Measurements from ENCODE around the gene VSTM1. TPM values are rescaled to one million over a fixed set of nuclear protein-coding genes. Genes with fewer than 3 reads are reported as not detected.

VSTM1 gene
- total RNA-seq, 2 donors from 2014 or later: 1.6 TPM; not detected in 1

DNA sequence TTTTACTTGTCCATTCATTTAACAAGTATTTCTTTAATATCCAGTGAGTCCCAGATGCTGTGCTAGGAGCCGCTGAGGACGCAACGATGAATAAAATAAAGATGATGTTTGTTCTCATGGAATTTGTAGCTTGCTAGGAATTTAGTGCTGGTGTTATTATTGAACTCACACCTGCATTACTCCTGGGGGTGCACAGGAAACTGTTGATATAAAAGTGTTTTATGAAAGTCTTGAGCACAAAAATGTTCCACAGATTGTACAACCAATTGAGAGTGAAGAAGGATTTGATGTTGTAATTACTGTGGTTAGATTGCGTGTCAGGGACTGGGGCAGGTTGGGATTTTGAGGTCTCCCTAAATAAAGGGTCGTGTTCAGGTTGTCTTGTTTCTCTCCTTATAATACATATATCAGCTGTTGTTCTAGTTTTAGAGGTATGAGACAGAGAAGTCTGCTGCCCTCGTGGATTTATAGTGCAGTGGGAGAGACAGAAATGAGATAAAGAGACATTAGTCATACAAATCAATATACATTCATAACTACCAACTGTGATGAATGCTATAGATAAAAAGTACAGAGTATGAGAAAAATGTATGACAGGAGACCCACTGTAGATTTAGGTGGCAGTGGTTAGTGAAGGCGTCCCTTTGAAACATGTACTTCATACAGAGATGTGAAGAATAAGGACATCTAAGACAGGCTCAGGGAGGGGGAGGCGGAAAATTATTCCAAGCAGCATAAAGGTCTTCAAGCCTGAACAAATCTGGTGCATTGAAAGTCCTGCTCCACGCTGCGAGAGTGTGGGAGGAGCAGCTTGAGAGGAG is 61.0 kb downstream of the VSTM1 start:
- Histone ChIP-seq H3K27ac (no peak overlapping the region), H3K4me3 (no peak overlapping the region), H3K9me3 (no peaks in the 10 kb centered on the region), H3K36me3 (no peaks in the 10 kb centered on the region), H3K27me3 (replicated peaks; ENCODE audit: insufficient read depth) (peaks cover 2% of the 10 kb centered on the region), H3K4me1 (replicated peaks) (no peaks in the 10 kb centered on the region)
- DNase-seq (ENCODE audit: low spot score): no peak
- intact Hi-C loops (cut with DNase I): no loop called here
- TF ChIP-seq, protein P1, sequence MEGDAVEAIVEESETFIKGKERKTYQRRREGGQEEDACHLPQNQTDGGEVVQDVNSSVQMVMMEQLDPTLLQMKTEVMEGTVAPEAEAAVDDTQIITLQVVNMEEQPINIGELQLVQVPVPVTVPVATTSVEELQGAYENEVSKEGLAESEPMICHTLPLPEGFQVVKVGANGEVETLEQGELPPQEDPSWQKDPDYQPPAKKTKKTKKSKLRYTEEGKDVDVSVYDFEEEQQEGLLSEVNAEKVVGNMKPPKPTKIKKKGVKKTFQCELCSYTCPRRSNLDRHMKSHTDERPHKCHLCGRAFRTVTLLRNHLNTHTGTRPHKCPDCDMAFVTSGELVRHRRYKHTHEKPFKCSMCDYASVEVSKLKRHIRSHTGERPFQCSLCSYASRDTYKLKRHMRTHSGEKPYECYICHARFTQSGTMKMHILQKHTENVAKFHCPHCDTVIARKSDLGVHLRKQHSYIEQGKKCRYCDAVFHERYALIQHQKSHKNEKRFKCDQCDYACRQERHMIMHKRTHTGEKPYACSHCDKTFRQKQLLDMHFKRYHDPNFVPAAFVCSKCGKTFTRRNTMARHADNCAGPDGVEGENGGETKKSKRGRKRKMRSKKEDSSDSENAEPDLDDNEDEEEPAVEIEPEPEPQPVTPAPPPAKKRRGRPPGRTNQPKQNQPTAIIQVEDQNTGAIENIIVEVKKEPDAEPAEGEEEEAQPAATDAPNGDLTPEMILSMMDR (IDR thresholded peaks at IDR 0.05): no peak
- no peak for TF ChIP-seq POLR2A (IDR thresholded peaks at IDR 0.05)
- TF ChIP-seq POLR2AphosphoS5 (IDR thresholded peaks at IDR 0.05): no peak
- WGBS: 48% methylated on average over 10 of the region's 10 CpGs

DNA sequence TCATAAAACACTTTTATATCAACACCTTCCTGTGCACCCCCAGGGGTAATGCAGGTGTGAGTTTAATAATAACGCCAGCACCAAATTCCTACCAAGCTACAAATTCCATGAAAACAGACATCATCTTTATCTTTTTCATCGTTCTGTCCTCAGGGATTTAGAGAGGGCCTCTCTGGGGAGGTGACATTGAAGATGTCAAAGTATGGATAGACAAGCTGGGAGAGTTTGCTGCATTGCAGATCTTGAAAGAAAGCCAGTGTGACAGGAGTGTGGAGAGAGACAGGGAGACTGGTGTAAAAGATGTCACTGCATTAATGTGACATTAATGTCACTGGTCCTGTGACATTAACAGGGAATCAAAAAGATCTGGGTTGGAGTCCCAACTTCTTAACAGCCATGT is 62.2 kb downstream of the VSTM1 start:
- no peaks in the 10 kb centered on the region for H3K4me1 ChIP-seq (replicated peaks)
- 81% methylated on average over 2 of the region's 2 CpGs for WGBS
- intact Hi-C loops (cut with DNase I): no loop called here
- no peak for DNase-seq (ENCODE audit: low spot score)
- H3K9me3 ChIP-seq: no peaks in the 10 kb centered on the region
- TF ChIP-seq POLR2AphosphoS5 (IDR thresholded peaks at IDR 0.05) (no peak), POLR2A (IDR thresholded peaks at IDR 0.05) (no peak)
- TF ChIP-seq, protein P1 (IDR thresholded peaks at IDR 0.05): no peak
- no peak overlapping the region for H3K4me3 ChIP-seq
- H3K27ac ChIP-seq: no peak overlapping the region
- H3K27me3 ChIP-seq (replicated peaks; ENCODE audit: insufficient read depth): peaks cover 2% of the 10 kb centered on the region
- no peaks in the 10 kb centered on the region for H3K36me3 ChIP-seq

DNA sequence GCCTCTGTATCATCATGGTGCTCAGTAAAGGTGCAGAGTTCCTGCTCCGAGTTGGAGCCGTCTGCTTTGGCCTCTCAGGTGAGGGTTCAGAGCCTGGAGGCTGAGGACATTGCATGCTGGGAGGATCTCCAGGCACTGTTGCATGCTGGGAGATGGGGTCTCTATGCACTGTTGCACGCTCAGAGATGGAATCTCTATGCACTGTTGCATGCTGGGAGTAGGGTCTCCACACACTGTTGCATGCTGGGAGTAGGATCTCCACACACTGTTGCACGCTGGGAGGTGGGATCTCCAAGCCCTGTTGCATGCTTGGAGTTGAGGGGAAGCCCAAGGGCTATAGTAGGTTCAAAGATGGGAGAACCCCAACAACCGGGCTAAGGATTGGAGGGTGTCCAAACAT is 64.0 kb downstream of the VSTM1 start:
- TF ChIP-seq POLR2A (IDR thresholded peaks at IDR 0.05) (no peak), POLR2AphosphoS5 (IDR thresholded peaks at IDR 0.05) (no peak)
- TF ChIP-seq, protein P1 (IDR thresholded peaks at IDR 0.05): no peak
- no peaks in the 10 kb centered on the region for H3K36me3 ChIP-seq
- 75% methylated on average over 5 of the region's 5 CpGs for WGBS
- intact Hi-C loops (cut with DNase I): no loop called here
- no peaks in the 10 kb centered on the region for H3K4me1 ChIP-seq (replicated peaks)
- H3K27ac ChIP-seq: no peak overlapping the region
- H3K9me3 ChIP-seq: no peaks in the 10 kb centered on the region
- H3K27me3 ChIP-seq (replicated peaks; ENCODE audit: insufficient read depth): peaks cover 2% of the 10 kb centered on the region
- H3K4me3 ChIP-seq: no peak overlapping the region
- DNase-seq (ENCODE audit: low spot score): no peak

DNA sequence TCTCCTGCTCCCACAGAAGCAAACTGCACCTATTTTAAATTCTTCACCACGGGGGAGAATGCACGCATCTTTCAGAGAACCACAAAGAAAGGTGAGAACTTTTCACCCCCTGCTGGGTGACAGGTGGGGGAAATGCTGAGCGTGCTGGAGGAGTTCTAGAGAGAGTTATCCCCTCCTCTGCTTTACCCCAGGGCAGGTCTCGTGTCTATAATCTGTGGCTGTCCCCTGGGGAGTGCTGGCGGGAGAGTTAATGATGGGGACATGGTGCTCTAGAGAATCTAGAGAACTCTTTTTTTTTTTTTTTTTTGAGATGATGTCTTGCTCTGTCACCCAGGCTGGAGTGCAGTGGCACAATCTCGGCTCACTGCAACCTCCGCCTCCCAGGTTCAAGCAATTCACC is 65.5 kb downstream of the VSTM1 start:
- no peak for DNase-seq (ENCODE audit: low spot score)
- no peaks in the 10 kb centered on the region for H3K4me1 ChIP-seq (replicated peaks)
- H3K36me3 ChIP-seq: no peaks in the 10 kb centered on the region
- intact Hi-C loops (cut with DNase I): no loop called here
- no peak overlapping the region for H3K4me3 ChIP-seq
- WGBS: 45% methylated on average over 7 of the region's 7 CpGs
- H3K27ac ChIP-seq: no peak overlapping the region
- TF ChIP-seq, protein P1 (IDR thresholded peaks at IDR 0.05): no peak
- TF ChIP-seq POLR2A (IDR thresholded peaks at IDR 0.05) (no peak), POLR2AphosphoS5 (IDR thresholded peaks at IDR 0.05) (no peak)
- no peaks in the 10 kb centered on the region for H3K9me3 ChIP-seq
- peaks cover 8% of the 10 kb centered on the region for H3K27me3 ChIP-seq (replicated peaks; ENCODE audit: insufficient read depth)

DNA sequence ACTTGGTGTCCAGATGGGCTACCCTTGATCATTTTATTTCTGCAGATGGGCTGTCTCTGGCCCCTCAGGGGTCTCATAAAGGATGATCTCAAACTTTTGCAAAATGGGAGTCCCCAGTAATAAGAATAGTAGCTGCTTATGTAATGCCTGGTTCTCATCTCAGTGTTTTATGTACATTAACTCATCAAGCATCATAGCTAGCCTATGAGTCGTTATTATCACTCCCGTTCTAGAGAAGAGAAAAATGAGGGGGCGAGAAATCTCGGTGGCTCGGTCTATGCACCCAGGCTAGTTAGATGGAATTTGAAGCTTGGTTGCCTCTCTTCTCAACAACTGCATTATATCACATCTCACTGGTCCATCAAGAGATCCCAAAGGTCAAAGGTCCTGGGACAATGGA is 68.9 kb downstream of the VSTM1 start:
- 89% methylated on average over 5 of the region's 5 CpGs for WGBS
- H3K27me3 ChIP-seq (replicated peaks; ENCODE audit: insufficient read depth): peaks cover 20% of the 10 kb centered on the region

More for the DNA sequence above, 68.9 kb downstream of the VSTM1 start:
- intact Hi-C loops (cut with DNase I): no loop called here
- no peaks in the 10 kb centered on the region for H3K9me3 ChIP-seq
- no peak for TF ChIP-seq POLR2A (IDR thresholded peaks at IDR 0.05)
- no peak for TF ChIP-seq POLR2AphosphoS5 (IDR thresholded peaks at IDR 0.05)
- H3K36me3 ChIP-seq: no peaks in the 10 kb centered on the region
- H3K4me1 ChIP-seq (replicated peaks): no peaks in the 10 kb centered on the region
- H3K4me3 ChIP-seq: no peak overlapping the region
- no peak for DNase-seq (ENCODE audit: low spot score)
- H3K27ac ChIP-seq: no peak overlapping the region

All from prostate gland (tissue), 2 donors.